Occipital lobe (tissue), 2 donors: Measurements from ENCODE around the gene MROH8. TPM values are rescaled to one million over a fixed set of nuclear protein-coding genes. Genes with fewer than 3 reads are reported as not detected.
"Not testable (repeated sequence)": the region's sequence is repeated elsewhere in the genome, so short reads cannot be mapped to it uniquely, and the experiment has no call there.

ENCODE experiments used
- DNase-seq: peaks from one replicate; lab custom pipeline; 2025; lab: John Stamatoyannopoulos, UW
- total RNA-seq: library from RNA; depleted of rRNA; stranded (reverse); fragments of >200 nt; gene quantifications from one replicate; pipeline ENCODE4 v1.2.3, GENCODE V29; 2014

Gene MROH8
- total RNA-seq, 1 donor from 2014 or later = 3.0 TPM

- DNase-seq = no peak
Measured at GRCh38 chr20:37155987-37156386, 23.4 kb downstream of the MROH8 start.

- no peak for DNase-seq
Measured at GRCh38 chr20:37154684-37155298, 24.6 kb downstream of the MROH8 start.

DNA sequence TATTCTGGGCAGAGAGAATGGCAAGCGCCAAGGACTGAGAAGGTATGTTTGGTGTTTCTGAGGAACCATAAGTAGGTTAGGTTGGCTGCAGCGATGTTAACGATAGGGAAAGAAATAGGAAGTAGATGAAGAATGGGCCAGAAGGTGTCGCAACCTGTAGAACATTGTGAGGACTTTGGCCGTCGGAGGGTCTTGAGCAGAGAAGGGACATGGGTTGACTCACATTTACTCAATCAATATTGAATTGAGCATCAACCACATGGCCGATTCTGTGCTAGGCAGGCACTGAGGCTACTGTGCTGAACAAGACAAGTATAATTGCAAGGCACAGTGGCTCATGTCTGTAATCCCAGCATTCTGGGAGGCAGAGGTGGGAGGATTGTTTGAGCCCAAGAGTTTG lies 27.1 kb downstream of the MROH8 start:
- DNase-seq = no peak

DNA sequence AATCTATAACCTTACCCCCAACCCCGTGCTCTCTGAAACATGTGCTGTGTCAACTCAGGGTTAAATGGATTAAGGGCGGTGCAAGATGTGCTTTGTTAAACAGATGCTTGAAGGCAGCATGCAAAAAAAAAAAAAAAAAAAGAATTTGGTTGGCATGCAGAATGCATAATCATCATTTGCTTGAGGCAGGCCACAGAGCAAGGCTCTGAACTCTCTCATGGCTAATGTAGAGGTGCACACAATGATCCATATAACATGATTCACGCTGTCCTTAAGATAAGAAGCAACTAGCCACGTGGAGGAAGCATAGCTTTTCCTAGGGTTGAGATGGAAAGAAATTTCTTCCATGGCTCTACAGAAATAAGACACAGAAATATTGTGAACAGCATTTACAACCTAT lies 27.8 kb downstream of the MROH8 start:
- no peak for DNase-seq

DNA sequence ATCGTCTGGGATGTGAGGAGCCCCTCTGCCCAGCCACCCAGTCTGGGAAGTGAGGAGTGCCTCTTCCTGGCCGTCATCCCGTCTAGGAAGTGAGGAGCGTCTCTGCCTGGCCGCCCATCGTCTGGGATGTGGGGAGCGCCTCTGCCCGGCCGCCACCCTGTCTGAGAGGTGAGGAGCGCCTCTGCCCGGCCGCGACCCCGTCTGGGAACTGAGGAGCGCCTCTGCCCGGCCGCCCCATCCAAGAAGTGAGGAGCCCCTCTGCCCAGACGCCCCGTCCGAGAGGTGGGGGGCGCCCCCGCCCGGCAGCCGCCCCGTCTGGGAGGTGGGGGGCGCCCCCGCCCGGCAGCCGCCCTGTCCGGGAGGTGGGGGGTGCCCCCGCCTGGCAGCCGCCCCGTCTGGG lies 28.5 kb downstream of the MROH8 start:
- not testable (repeated sequence) for DNase-seq

- DNase-seq = no peak
Measured at GRCh38 chr20:37147250-37147649, 32.1 kb downstream of the MROH8 start.

GRCh38 chr20:37144856-37145404 lies 34.4 kb downstream of the MROH8 start:
- DNase-seq = no peak

DNA sequence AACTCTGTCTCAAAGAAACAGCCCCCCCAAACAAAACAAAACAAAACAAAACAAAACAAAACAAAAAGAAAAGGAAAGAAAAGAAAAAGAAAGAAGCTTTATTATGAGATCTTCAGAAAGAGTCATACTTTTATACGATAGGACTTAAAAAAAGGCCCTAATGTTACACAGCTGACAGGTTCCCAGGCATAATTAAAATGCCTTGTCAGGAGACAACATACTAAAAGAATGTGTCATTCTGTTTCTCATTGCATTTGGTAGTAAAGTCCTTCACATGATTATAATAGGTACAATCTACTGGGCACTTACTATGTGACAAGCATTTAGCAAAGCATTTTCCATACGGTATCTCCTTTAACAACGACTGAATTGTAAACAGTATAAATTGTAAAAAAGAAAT lies 36.6 kb downstream of the MROH8 start:
- DNase-seq = no peak

- DNase-seq = no peak
Measured at GRCh38 chr20:37137547-37137946, 41.8 kb downstream of the MROH8 start.

GRCh38 chr20:37133952-37134351 lies 45.4 kb downstream of the MROH8 start:
- DNase-seq = no peak

- no peak for DNase-seq
Measured at GRCh38 chr20:37131486-37131885, 47.9 kb downstream of the MROH8 start.

DNA sequence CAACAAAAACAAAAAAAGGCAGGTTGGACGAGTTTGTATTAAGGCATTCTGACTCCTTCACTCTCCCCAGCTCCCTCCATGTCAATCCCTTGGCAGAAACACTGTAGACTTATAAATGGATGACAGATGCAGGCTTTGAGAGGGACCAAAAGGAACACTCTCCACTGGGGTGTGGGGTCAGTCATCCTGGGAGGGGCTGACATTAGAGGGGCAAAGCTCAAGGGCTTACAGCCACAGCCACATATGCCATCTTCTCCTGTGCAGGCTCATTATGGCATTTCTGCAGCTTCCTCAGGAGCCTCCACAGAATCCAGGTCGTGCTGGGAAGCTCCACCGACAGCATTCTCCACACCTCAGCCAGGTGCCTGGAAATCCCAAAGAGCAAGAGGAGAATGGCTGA lies 50.5 kb downstream of the MROH8 start:
- no peak for DNase-seq

DNA sequence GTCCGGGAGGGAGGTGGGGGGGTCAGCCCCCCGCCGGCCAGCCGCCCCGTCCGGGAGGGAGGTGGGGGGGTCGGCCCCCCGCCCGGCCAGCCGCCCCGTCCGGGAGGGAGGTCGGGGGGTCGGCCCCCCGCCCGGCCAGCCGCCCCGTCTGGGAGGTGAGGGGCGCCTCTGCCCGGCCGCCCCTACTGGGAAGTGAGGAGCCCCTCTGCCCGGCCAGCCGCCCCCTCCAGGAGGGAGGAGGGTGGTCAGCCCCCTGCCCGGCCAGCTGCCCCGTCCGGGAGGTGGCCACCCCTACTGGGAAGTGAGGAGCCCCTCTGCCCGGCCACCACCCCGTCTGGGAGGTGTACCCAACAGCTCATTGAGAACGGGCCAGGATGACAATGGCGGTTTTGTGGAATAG lies 53.1 kb downstream of the MROH8 start:
- not testable (repeated sequence) for DNase-seq

GRCh38 chr20:37123441-37123840 lies 55.9 kb downstream of the MROH8 start:
- DNase-seq = no peak

DNA sequence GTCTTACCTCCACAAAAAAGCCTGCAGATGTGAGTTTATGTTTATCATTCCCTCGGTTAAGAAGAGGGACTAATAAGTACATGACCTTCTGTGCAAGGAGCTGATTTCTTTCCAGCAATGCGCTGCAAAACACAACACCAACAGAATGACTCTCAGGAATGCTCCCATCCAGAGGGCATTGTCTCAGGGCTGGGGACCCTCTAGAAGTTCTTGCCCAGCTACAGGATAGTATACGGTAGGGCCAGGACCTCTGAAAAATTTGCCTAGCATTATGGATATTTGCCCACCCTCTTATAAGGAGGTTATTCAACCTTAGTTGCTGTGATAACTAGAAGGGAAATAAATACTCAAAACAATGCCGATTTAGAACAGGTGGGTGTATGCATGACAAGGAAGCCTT lies 58.9 kb downstream of the MROH8 start:
- no peak for DNase-seq

- no peak for DNase-seq
Measured at GRCh38 chr20:37119356-37120036, 59.9 kb downstream of the MROH8 start.

GRCh38 chr20:37114012-37114411 lies 65.3 kb downstream of the MROH8 start:
- no peak for DNase-seq

DNA sequence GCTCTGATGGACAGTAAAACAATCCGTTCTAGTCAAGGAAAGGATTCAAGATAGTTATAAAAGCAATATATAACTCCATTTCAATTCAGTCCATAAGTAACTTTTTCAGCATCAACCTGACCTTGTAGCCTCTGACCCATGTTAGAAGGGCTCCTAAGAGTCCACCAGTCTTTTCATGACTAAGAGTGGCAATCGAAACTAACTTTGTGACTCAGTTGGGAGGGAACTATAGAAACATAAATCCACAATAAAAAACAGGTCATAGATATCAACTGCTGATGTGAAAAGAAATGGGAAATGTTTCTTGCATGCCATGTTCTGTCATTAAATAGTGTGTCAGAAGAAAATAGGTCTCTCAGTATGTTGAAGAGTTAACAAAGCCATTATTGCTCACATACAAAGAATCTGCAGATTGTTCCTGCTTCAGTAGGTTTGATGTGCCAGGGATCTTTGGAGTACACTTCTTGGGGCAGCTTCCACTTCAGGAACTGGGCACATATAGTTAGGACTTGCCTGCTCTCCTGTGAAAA lies 67.4 kb downstream of the MROH8 start:
- no peak for DNase-seq

DNA sequence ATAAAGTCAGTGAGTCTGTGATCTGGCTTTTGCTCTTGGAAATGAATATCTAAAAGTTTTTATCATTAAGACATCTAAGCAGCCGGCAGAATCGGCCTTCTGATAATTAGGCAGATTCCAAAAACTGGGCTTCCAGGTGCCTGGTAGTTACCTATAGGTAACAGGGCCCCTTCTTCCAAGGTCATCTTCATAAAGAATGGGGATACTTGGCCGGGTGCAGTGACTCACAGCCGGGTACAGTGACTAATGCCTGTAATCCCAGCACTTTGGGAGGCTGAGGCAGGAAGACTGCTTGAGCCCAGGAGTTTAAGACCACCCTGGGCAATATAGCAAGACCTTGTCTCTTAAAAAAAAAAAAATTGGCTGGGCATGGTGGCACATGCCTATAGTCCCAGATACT lies 70.7 kb downstream of the MROH8 start:
- no peak for DNase-seq

DNA sequence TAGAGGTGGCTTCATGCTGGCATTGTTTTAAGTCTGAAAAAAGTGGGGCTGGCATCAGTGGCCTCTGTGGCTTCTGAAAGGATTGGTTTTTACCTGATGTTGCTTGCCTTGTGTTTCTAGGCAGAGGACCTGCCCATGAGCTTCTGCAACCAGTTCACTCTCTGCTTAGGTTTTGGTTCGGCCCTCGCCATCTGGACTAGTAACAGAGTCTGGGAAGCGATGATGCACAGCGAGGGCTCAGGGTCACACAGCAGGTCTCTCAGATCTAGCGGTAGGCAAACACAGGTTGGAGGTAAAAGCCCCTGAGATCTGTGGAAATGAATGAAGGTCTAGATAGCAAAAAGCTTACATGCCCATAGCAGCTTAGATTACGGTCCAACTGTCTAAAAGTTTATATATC lies 76.8 kb downstream of the MROH8 start:
- DNase-seq = no peak

- DNase-seq = no peak
Measured at GRCh38 chr20:37096415-37097041, 82.8 kb downstream of the MROH8 start.

DNA sequence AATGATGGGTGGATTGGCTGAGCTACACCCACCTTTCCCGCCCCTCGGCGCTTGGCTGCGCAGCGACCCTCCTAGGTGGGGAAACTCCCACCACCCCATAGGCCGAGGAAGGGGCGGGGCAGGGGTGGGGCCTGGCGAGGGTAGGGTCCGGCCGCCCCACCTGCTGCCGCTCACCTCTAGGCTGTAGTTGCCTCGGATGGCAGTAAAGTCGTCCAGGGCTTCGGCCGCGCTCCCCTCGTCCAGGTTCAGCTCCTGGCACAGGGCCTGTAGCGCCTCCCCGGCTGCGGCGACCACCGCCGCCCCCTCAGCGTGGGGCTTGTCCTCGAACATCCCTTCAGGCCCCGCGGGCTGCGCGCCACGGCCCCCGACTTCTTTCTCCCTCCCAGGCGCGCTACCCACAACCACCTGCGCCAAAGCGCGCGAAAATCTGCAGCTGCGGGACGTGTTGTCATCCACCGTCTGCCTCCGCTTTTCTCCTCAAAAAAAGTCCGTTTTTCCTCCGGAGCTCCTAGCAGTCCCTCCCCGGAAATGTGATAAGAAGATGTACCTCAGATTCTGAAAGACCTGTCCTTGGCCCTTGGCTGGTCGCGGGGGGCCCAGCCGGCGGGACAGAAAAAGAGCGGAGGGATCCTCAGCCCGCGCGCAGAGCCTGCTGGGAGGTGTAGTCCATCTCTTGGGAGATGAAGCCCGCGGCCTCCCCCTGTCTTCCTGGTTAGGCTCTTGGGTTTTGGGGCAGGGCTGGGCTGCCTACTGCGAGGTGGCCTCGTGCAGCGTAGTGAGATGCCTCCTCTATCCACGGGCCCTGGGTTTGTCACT lies 83.5 kb downstream of the MROH8 start, which contains the start of gene RBL1:
TSS of gene RBL1 (minus strand) at position 399 of the 816 bp plus-strand sequence. CDS start at position 330, 69 bp downstream.
- DNase-seq = peak; percentile 87
